GM23338 (cell line): ENCODE measurements around the gene BCAP29. TPM values are rescaled to one million over a fixed set of nuclear protein-coding genes. Genes with fewer than 3 reads are reported as not detected.

Experiments
- ATAC-seq: fragments of 200-7000 bp; cut with Tn5 transposase; 3 replicates; pipeline ENCODE4 v1.9.1; 2020
- DNase-seq: peaks from one replicate; pipeline ENCODE4 v3.0.0-alpha.2; 2015; ENCODE audit warnings: low spot score
- H2AFZ ChIP-seq: fragments of 200-600 bp; sonication (generic); 2 replicates; pipeline ENCODE4 v1.8.0; 2016; ENCODE audit warnings: antibody characterized with exemption, mild to moderate bottlenecking, moderate library complexity
- H3F3A ChIP-seq: fragments of 200-600 bp; sonication (generic); replicated peaks from 2 replicates; pipeline ENCODE4 v1.8.0; 2017; ENCODE audit warnings: antibody characterized with exemption, mixed run types, low read depth
- H3K27ac ChIP-seq: fragments of 200-600 bp; sonication (generic); 2 replicates; pipeline ENCODE4 v1.6.1; 2016; ENCODE audit warnings: low read depth
- H3K27me3 ChIP-seq: fragments of 200-600 bp; sonication (generic); 2 replicates; pipeline ENCODE4 v1.8.0; 2016; ENCODE audit warnings: mild to moderate bottlenecking, mixed run types, moderate library complexity; ENCODE audit not compliant: insufficient read depth
- H3K36me3 ChIP-seq: fragments of 200-600 bp; sonication (generic); 2 replicates; pipeline ENCODE4 v1.8.0; 2016; ENCODE audit warnings: mild to moderate bottlenecking; ENCODE audit not compliant: insufficient read depth
- H3K4me1 ChIP-seq: fragments of 200-600 bp; sonication (generic); 2 replicates; pipeline ENCODE4 v1.8.0; 2016; ENCODE audit warnings: mild to moderate bottlenecking, moderate library complexity; ENCODE audit not compliant: insufficient read depth
- H3K4me2 ChIP-seq: fragments of 200-600 bp; sonication (generic); 2 replicates; pipeline ENCODE4 v1.7.1; 2017; ENCODE audit warnings: mixed run types
- H3K4me3 ChIP-seq: fragments of 200-600 bp; sonication (generic); 2 replicates; pipeline ENCODE4 v1.6.1; 2016; ENCODE audit warnings: mixed run types
- H3K79me2 ChIP-seq: fragments of 200-600 bp; sonication (generic); replicated peaks from 2 replicates; pipeline ENCODE4 v1.8.0; 2017; ENCODE audit warnings: mild to moderate bottlenecking; ENCODE audit not compliant: insufficient read depth
- H3K9me2 ChIP-seq: fragments of 200-600 bp; sonication (generic); 2 replicates; pipeline ENCODE4 v1.8.0; 2017; ENCODE audit not compliant: insufficient read depth
- H4K20me1 ChIP-seq: fragments of 200-600 bp; sonication (generic); replicated peaks from 2 replicates; pipeline ENCODE4 v1.8.0; 2017; ENCODE audit warnings: mild to moderate bottlenecking; ENCODE audit not compliant: insufficient read depth
- H3K27ac Mint-ChIP-seq: 2 replicates; pipeline ENCODE4 v1.8.0; 2020; ENCODE audit warnings: inconsistent platforms, mild to moderate bottlenecking, moderate library complexity, mixed read lengths
- H3K27me3 Mint-ChIP-seq: 3 replicates; pipeline ENCODE4 v1.8.0; 2022; ENCODE audit warnings: low read depth, mild to moderate bottlenecking, moderate library complexity, mixed read lengths, inconsistent platforms; ENCODE audit not compliant: insufficient read depth, poor library complexity
- H3K36me3 Mint-ChIP-seq: 3 replicates; pipeline ENCODE4 v1.8.0; 2021; ENCODE audit warnings: low read depth, mild to moderate bottlenecking, inconsistent platforms, moderate library complexity, mixed read lengths
- H3K4me1 Mint-ChIP-seq: 3 replicates; pipeline ENCODE4 v1.8.0; 2020; ENCODE audit warnings: mild to moderate bottlenecking, inconsistent platforms, mixed read lengths
- H3K4me3 Mint-ChIP-seq: 3 replicates; pipeline ENCODE4 v1.8.0; 2021; ENCODE audit warnings: moderate library complexity, mild to moderate bottlenecking, inconsistent platforms, mixed read lengths
- H3K9me3 Mint-ChIP-seq: 3 replicates; pipeline ENCODE4 v1.8.0; 2020; ENCODE audit warnings: moderate library complexity, mild to moderate bottlenecking, inconsistent platforms, mixed read lengths
- CREB1 ChIP-seq: fragments of 250-450 bp; sonication (Bioruptor Pico); IDR thresholded peaks from 2 replicates; pipeline ENCODE4 v1.5.0; 2020; ENCODE audit warnings: low read depth, mild to moderate bottlenecking, moderate library complexity
- EZH2 ChIP-seq: fragments of 200-600 bp; sonication (generic); IDR thresholded peaks from one replicate; pipeline ENCODE4 v1.8.0; 2017; ENCODE audit warnings: antibody characterized with exemption, mild to moderate bottlenecking, low read depth; ENCODE audit not compliant: unreplicated experiment
- EZH2phosphoT487 ChIP-seq: fragments of 200-600 bp; sonication (generic); IDR thresholded peaks from one replicate; pipeline ENCODE4 v1.8.1; 2018; ENCODE audit warnings: antibody characterized with exemption; ENCODE audit not compliant: unreplicated experiment
- JUNB ChIP-seq: IDR thresholded peaks from one replicate; pipeline ENCODE4 v1.6.1; 2016; ENCODE audit warnings: antibody characterized with exemption; ENCODE audit not compliant: unreplicated experiment
- NANOG ChIP-seq: IDR thresholded peaks from 2 replicates; pipeline ENCODE4 v1.6.1; 2016; ENCODE audit warnings: antibody characterized with exemption, borderline replicate concordance
- STAT1 ChIP-seq: IDR thresholded peaks from one replicate; pipeline ENCODE4 v1.6.1; 2016; ENCODE audit warnings: antibody characterized with exemption; ENCODE audit not compliant: unreplicated experiment
- ZNF114 ChIP-seq: fragments of 250-450 bp; sonication (Bioruptor Pico); IDR thresholded peaks from 2 replicates; pipeline ENCODE4 v1.5.0; 2020; ENCODE audit warnings: mild to moderate bottlenecking, moderate library complexity
- ZNF331 ChIP-seq: fragments of 250-450 bp; sonication (Bioruptor Pico); IDR thresholded peaks from 2 replicates; pipeline ENCODE4 v1.5.0; 2020; ENCODE audit warnings: low read depth, mild to moderate bottlenecking, moderate library complexity
- polyA plus RNA-seq: library from polyadenylated mRNA; unstranded; fragments of >200 nt; fragmentation: Nextera tagmentation; extraction: Ambion mirVana; gene quantifications from 2 replicates; pipeline ENCODE4 v1.2.1, GENCODE V29; 2016
- total RNA-seq: library from RNA; depleted of rRNA; stranded (reverse); fragments of >200 nt; shearing (Covaris generic); gene quantifications from 2 replicates; pipeline ENCODE4 v1.2.3, GENCODE V29; 2014
- TF ChIP-seq, protein P1 (sequence below): IDR thresholded peaks from 2 replicates; pipeline ENCODE4 v1.6.1; 2016; ENCODE audit warnings: antibody characterized with exemption
- TF ChIP-seq, protein P2 (sequence below): IDR thresholded peaks from one replicate; pipeline ENCODE4 v1.6.1; 2018; ENCODE audit warnings: antibody characterized with exemption; ENCODE audit not compliant: unreplicated experiment

The BCAP29 gene
- total and polyA plus RNA-seq, 2 experiments from 2014 or later: 18.4 to 24.0 TPM

DNA sequence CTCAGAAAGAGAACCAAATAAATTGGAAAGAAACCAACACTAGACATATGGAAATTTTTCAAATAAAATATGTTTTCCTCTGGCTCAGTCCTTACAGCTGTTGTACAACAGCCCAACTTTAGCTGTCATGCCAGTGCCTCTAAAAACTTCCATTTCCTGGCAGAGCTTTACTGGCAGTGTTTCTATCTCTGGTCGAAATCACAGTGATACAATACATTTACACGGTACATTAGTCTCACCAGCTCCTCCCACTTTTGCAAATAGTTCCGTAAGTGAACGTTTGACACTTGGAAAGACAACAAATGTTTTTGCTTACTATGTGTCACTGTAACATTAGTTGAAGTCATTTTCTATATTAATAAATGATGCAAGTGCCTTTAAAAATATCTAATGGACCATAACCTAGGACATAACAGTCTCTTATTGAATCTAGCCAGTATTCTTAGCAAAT is 29.8 kb downstream of the BCAP29 start:
- no peaks in the 10 kb centered on the region for H3K9me2 ChIP-seq
- DNase-seq (no peak), ATAC-seq (no peak)
- H3K4me3 ChIP-seq: no peak overlapping the region
- H3K4me1 ChIP-seq: no peaks in the 10 kb centered on the region
- no peak overlapping the region for H3K4me3 Mint-ChIP-seq
- no peaks in the 10 kb centered on the region for H3K4me1 Mint-ChIP-seq
- H3K79me2 ChIP-seq: no peaks in the 10 kb centered on the region
- no peaks in the 10 kb centered on the region for H3K36me3 Mint-ChIP-seq
- no peaks in the 10 kb centered on the region for H3K27me3 Mint-ChIP-seq
- H3K27me3 ChIP-seq: no peaks in the 10 kb centered on the region
- H4K20me1 ChIP-seq: no peaks in the 10 kb centered on the region
- H3K9me3 Mint-ChIP-seq: no peaks in the 10 kb centered on the region
- no peaks in the 10 kb centered on the region for H3K36me3 ChIP-seq
- H2AFZ ChIP-seq: no peak overlapping the region
- TF ChIP-seq EZH2phosphoT487 (no peak), STAT1 (no peak), EZH2 (no peak), NANOG (no peak), ZNF331 (no peak), ZNF114 (CRISPR knock-in tag) (no peak)
- TF ChIP-seq, protein P1, sequence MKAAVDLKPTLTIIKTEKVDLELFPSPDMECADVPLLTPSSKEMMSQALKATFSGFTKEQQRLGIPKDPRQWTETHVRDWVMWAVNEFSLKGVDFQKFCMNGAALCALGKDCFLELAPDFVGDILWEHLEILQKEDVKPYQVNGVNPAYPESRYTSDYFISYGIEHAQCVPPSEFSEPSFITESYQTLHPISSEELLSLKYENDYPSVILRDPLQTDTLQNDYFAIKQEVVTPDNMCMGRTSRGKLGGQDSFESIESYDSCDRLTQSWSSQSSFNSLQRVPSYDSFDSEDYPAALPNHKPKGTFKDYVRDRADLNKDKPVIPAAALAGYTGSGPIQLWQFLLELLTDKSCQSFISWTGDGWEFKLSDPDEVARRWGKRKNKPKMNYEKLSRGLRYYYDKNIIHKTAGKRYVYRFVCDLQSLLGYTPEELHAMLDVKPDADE: no peak
- TF ChIP-seq, protein P2, sequence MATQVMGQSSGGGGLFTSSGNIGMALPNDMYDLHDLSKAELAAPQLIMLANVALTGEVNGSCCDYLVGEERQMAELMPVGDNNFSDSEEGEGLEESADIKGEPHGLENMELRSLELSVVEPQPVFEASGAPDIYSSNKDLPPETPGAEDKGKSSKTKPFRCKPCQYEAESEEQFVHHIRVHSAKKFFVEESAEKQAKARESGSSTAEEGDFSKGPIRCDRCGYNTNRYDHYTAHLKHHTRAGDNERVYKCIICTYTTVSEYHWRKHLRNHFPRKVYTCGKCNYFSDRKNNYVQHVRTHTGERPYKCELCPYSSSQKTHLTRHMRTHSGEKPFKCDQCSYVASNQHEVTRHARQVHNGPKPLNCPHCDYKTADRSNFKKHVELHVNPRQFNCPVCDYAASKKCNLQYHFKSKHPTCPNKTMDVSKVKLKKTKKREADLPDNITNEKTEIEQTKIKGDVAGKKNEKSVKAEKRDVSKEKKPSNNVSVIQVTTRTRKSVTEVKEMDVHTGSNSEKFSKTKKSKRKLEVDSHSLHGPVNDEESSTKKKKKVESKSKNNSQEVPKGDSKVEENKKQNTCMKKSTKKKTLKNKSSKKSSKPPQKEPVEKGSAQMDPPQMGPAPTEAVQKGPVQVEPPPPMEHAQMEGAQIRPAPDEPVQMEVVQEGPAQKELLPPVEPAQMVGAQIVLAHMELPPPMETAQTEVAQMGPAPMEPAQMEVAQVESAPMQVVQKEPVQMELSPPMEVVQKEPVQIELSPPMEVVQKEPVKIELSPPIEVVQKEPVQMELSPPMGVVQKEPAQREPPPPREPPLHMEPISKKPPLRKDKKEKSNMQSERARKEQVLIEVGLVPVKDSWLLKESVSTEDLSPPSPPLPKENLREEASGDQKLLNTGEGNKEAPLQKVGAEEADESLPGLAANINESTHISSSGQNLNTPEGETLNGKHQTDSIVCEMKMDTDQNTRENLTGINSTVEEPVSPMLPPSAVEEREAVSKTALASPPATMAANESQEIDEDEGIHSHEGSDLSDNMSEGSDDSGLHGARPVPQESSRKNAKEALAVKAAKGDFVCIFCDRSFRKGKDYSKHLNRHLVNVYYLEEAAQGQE: no peak
- no peak overlapping the region for H3K27ac Mint-ChIP-seq
- no peaks in the 10 kb centered on the region for H3F3A ChIP-seq
- no peak overlapping the region for H3K27ac ChIP-seq
- H3K4me2 ChIP-seq: no peak overlapping the region

DNA sequence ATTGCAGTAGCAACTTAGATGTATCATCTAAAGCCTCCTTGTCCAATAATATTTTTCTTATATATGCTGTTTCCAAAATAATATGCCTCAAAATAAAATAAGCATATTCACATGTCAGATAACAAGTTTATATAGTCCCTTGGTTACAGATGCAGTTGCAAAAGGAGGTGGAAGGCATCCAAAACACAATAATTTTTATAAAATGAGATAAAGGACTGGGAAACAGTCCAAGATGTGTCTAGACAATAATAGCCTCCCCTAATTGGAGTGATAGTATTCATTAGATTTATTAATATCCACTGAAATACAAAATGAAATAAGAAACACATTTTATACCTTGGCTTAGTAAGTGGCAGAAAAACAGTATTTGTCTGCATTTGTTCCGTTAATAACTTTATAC is 30.3 kb downstream of the BCAP29 start:
- no peak for DNase-seq
- H3K27me3 ChIP-seq: no peaks in the 10 kb centered on the region
- H3K27ac Mint-ChIP-seq: no peak overlapping the region
- no peaks in the 10 kb centered on the region for H3K36me3 ChIP-seq
- H3K27me3 Mint-ChIP-seq: no peaks in the 10 kb centered on the region
- H3K4me1 Mint-ChIP-seq: no peaks in the 10 kb centered on the region
- ATAC-seq: no peak
- no peak overlapping the region for H3K4me3 ChIP-seq
- H2AFZ ChIP-seq: no peak overlapping the region
- no peaks in the 10 kb centered on the region for H3K79me2 ChIP-seq
- no peak for TF ChIP-seq CREB1 (CRISPR knock-in tag)
- no peak for TF ChIP-seq ZNF331
- no peak for TF ChIP-seq EZH2
- no peak for TF ChIP-seq JUNB
- no peak overlapping the region for H3K27ac ChIP-seq
- H3K9me2 ChIP-seq: no peaks in the 10 kb centered on the region
- H4K20me1 ChIP-seq: no peaks in the 10 kb centered on the region
- H3F3A ChIP-seq: no peaks in the 10 kb centered on the region
- no peak overlapping the region for H3K4me3 Mint-ChIP-seq
- no peak overlapping the region for H3K4me2 ChIP-seq
- H3K4me1 ChIP-seq: no peaks in the 10 kb centered on the region
- H3K36me3 Mint-ChIP-seq: no peaks in the 10 kb centered on the region
- no peaks in the 10 kb centered on the region for H3K9me3 Mint-ChIP-seq
